ENCODE data around the gene BLOC1S4. TPM values are rescaled to one million over a fixed set of nuclear protein-coding genes. Genes with fewer than 3 reads are reported as not detected.
A peak's percentile ranks its signal among the peaks of the same experiment; 100 is the strongest.

Gene BLOC1S4
- total RNA-seq, 1 donor from 2014 or later = 19.1 TPM

GRCh38 chr4:6761649-6762615 lies 46.0 kb downstream of the BLOC1S4 start:
- Mint-ChIP-seq H3K4me1 (ENCODE audit: unreplicated experiment) (no peaks in the 10 kb centered on the region), H3K36me3 (no peaks in the 10 kb centered on the region), H3K9me3 (no peaks in the 10 kb centered on the region), H3K4me3 (no peak overlapping the region), H3K27ac (no peak overlapping the region), H3K27me3 (peaks cover 25% of the 10 kb centered on the region)
- no peak for DNase-seq (ENCODE audit: extremely low spot score, unreplicated experiment)
- TF ChIP-seq CTCF (conservative IDR thresholded peaks at IDR 0.05) = no peak

GRCh38 chr4:6763330-6763851 lies 47.4 kb downstream of the BLOC1S4 start:
- Mint-ChIP-seq H3K4me1 (ENCODE audit: unreplicated experiment) (no peaks in the 10 kb centered on the region), H3K27me3 (peaks cover 25% of the 10 kb centered on the region), H3K9me3 (no peaks in the 10 kb centered on the region), H3K36me3 (no peaks in the 10 kb centered on the region), H3K27ac (no peak overlapping the region), H3K4me3 (no peak overlapping the region)
- DNase-seq (ENCODE audit: extremely low spot score, unreplicated experiment) = no peak
- peak; percentile 15 for TF ChIP-seq CTCF (conservative IDR thresholded peaks at IDR 0.05)

GRCh38 chr4:6764976-6765620 lies 49.1 kb downstream of the BLOC1S4 start:
- no peaks in the 10 kb centered on the region for H3K4me1 Mint-ChIP-seq (ENCODE audit: unreplicated experiment)

DNA sequence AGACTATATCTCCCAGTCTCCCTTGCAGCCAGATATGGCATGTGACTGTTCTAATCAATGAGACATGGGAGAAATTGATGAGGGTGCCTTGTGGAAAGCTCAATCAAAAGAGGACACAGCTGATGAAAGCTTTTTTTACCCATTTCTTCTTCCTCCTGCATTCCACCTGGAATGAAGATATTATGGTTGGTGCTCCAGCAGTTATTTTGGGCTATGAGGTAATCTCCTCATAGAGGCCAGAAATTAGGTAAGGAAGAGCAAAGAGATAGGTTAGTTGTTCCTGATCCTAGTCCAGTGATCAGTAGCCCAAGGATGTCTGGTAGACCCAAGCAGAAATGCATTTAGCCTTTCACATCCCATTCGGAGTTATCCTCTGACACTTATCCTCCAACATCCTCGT lies 49.7 kb downstream of the BLOC1S4 start:
- no peak overlapping the region for H3K27ac Mint-ChIP-seq
- peaks cover 32% of the 10 kb centered on the region for H3K27me3 Mint-ChIP-seq
- DNase-seq (ENCODE audit: extremely low spot score, unreplicated experiment) = no peak
- no peaks in the 10 kb centered on the region for H3K9me3 Mint-ChIP-seq
- no peak overlapping the region for H3K4me3 Mint-ChIP-seq
- H3K4me1 Mint-ChIP-seq (ENCODE audit: unreplicated experiment) = no peaks in the 10 kb centered on the region
- TF ChIP-seq CTCF (conservative IDR thresholded peaks at IDR 0.05) = no peak
- H3K36me3 Mint-ChIP-seq = no peaks in the 10 kb centered on the region

More at GRCh38 chr4:6764976-6765620, 49.1 kb downstream of the BLOC1S4 start:
- Mint-ChIP-seq H3K9me3 (no peaks in the 10 kb centered on the region), H3K27me3 (peaks cover 30% of the 10 kb centered on the region), H3K4me3 (no peak overlapping the region), H3K27ac (no peak overlapping the region), H3K36me3 (no peaks in the 10 kb centered on the region)
- TF ChIP-seq CTCF (conservative IDR thresholded peaks at IDR 0.05) = no peak
- no peak for DNase-seq (ENCODE audit: extremely low spot score, unreplicated experiment)

Other genes with a start within 250 kb of the BLOC1S4 start
- 10.8 and 52.6 TPM in 2 replicates for gene PPP2R2C, start 243.6 kb upstream of the BLOC1S4 start, total RNA-seq (ENCODE audit: low replicate concordance)
- gene MAN2B2, start 141.0 kb upstream of the BLOC1S4 start, total RNA-seq (ENCODE audit: low replicate concordance) = 17.4 and 23.4 TPM in 2 replicates
- 234 and 293 TPM in 2 replicates for gene MRFAP1, start 75.5 kb upstream of the BLOC1S4 start, total RNA-seq (ENCODE audit: low replicate concordance)
- gene S100P, start 22.3 kb upstream of the BLOC1S4 start, total RNA-seq (ENCODE audit: low replicate concordance) = 58.9 and 80.8 TPM in 2 replicates
- gene MRFAP1L1, start 6.3 kb upstream of the BLOC1S4 start, total RNA-seq (ENCODE audit: low replicate concordance) = 61.3 and 73.0 TPM in 2 replicates
- gene KIAA0232, start 66.6 kb downstream of the BLOC1S4 start, total RNA-seq (ENCODE audit: low replicate concordance) = 33.9 and 35.9 TPM in 2 replicates
- 55.9 and 56.9 TPM in 2 replicates for gene TBC1D14, start 193.7 kb downstream of the BLOC1S4 start, total RNA-seq (ENCODE audit: low replicate concordance)